Stimulated activated effector memory CD8-positive, alpha-beta T cell treated with anti-CD3 and anti-CD28 coated beads, Interleukin-12 subunit alpha, Interleukin-12 subunit beta, amount 100 ng/mL, for 72 hours (primary cell): Measurements from ENCODE around the gene CCT3.
A peak's percentile ranks its signal among the peaks of the same experiment; 100 is the strongest.

Experiments
- ATAC-seq: fragments of 150-1000 bp; cut with Tn5 transposase; 2 replicates; pipeline ENCODE4 v1.10.0; 2021
- DNase-seq, 2 donors: peaks; one replicate each; pipeline ENCODE4 v3.0.0; 2021 to 2022; ENCODE audit warnings: low spot score in 2 of 2
- H3K27ac Mint-ChIP-seq: one replicate; pipeline ENCODE4 v1.8.0; 2022; ENCODE audit warnings: mild to moderate bottlenecking, mixed read lengths
- H3K36me3 Mint-ChIP-seq: one replicate; pipeline ENCODE4 v1.8.0; 2022; ENCODE audit warnings: mild to moderate bottlenecking, mixed read lengths
- H3K4me1 Mint-ChIP-seq: one replicate; pipeline ENCODE4 v1.8.0; 2022; ENCODE audit warnings: mixed read lengths
- H3K4me3 Mint-ChIP-seq: one replicate; pipeline ENCODE4 v1.8.0; 2022; ENCODE audit warnings: mild to moderate bottlenecking, mixed read lengths
- H3K9me3 Mint-ChIP-seq: one replicate; pipeline ENCODE4 v1.8.0; 2022; ENCODE audit warnings: mixed read lengths

CCT3 gene

GRCh38 chr1:156310962-156311361 is 27.1 kb downstream of the CCT3 start:
- H3K27ac Mint-ChIP-seq, result peak overlapping the region; percentile 4
- H3K9me3 Mint-ChIP-seq, result no peaks in the 10 kb centered on the region
- DNase-seq, result no peak
- peaks cover 100% of the 10 kb centered on the region for H3K36me3 Mint-ChIP-seq
- ATAC-seq, result no peak
- H3K4me1 Mint-ChIP-seq, result no peaks in the 10 kb centered on the region
- H3K4me3 Mint-ChIP-seq, result no peak overlapping the region

GRCh38 chr1:156308078-156308477 is 30.0 kb downstream of the CCT3 start:
- H3K9me3 Mint-ChIP-seq, result no peaks in the 10 kb centered on the region
- no peak overlapping the region for H3K4me3 Mint-ChIP-seq
- DNase-seq, result no peak
- peak overlapping the region; percentile 74 for H3K27ac Mint-ChIP-seq
- no peaks in the 10 kb centered on the region for H3K4me1 Mint-ChIP-seq
- no peak for ATAC-seq
- H3K36me3 Mint-ChIP-seq, result peaks cover 100% of the 10 kb centered on the region

- no peak for DNase-seq
- Mint-ChIP-seq H3K4me1 (no peaks in the 10 kb centered on the region), H3K4me3 (no peak overlapping the region), H3K36me3 (peaks cover 79% of the 10 kb centered on the region), H3K9me3 (no peaks in the 10 kb centered on the region), H3K27ac (no peak overlapping the region)
- ATAC-seq, result no peak
Measured at GRCh38 chr1:156305215-156305614, 32.9 kb downstream of the CCT3 start.

GRCh38 chr1:156303241-156303640 is 34.9 kb downstream of the CCT3 start:
- Mint-ChIP-seq H3K9me3 (no peaks in the 10 kb centered on the region), H3K4me3 (no peak overlapping the region), H3K4me1 (no peaks in the 10 kb centered on the region), H3K36me3 (peaks cover 59% of the 10 kb centered on the region), H3K27ac (no peak overlapping the region)
- DNase-seq (no peak), ATAC-seq (no peak)

GRCh38 chr1:156298852-156299357 is 39.2 kb downstream of the CCT3 start, which contains the start of gene VHLL:
TSS of gene VHLL (minus strand) at chr1:156299307. CDS start at chr1:156299189, 118 bp downstream.
- ATAC-seq (no peak), DNase-seq (no peak)
- H3K9me3 Mint-ChIP-seq, result no peaks in the 10 kb centered on the region
- peaks cover 14% of the 10 kb centered on the region for H3K4me1 Mint-ChIP-seq
- H3K4me3 Mint-ChIP-seq, result no peak within 1 kb of the TSS
- peaks cover 16% of the 10 kb centered on the region for H3K36me3 Mint-ChIP-seq
- no peak within 1 kb of the TSS for H3K27ac Mint-ChIP-seq

- peak within 1 kb of the TSS; percentile 87 for H3K4me3 Mint-ChIP-seq
- H3K27ac Mint-ChIP-seq, result peak within 1 kb of the TSS; percentile 91
- H3K9me3 Mint-ChIP-seq, result no peaks in the 10 kb centered on the region
- H3K4me1 Mint-ChIP-seq, result peaks cover 19% of the 10 kb centered on the region
- H3K36me3 Mint-ChIP-seq, result no peaks in the 10 kb centered on the region
- ATAC-seq (peak; percentile 85), DNase-seq (peak; percentile 29 to 68)
Measured at GRCh38 chr1:156295391-156295947, 42.6 kb downstream of the CCT3 start, which contains the start of gene GLMP. TSS of gene GLMP (minus strand) at chr1:156295679. CDS start at chr1:156295645, 34 bp downstream.

- H3K36me3 Mint-ChIP-seq, result peaks cover 5% of the 10 kb centered on the region
- DNase-seq, result no peak
- peaks cover 19% of the 10 kb centered on the region for H3K4me1 Mint-ChIP-seq
- H3K4me3 Mint-ChIP-seq, result peak overlapping the region; percentile 87
- no peak overlapping the region for H3K27ac Mint-ChIP-seq
- ATAC-seq, result no peak
- no peaks in the 10 kb centered on the region for H3K9me3 Mint-ChIP-seq
Measured at GRCh38 chr1:156293895-156294294, 44.2 kb downstream of the CCT3 start.

- no peak overlapping the region for H3K4me3 Mint-ChIP-seq
- peaks cover 14% of the 10 kb centered on the region for H3K36me3 Mint-ChIP-seq
- H3K4me1 Mint-ChIP-seq, result peaks cover 19% of the 10 kb centered on the region
- no peaks in the 10 kb centered on the region for H3K9me3 Mint-ChIP-seq
- ATAC-seq (no peak), DNase-seq (no peak)
- peak overlapping the region; percentile 78 for H3K27ac Mint-ChIP-seq
Measured at GRCh38 chr1:156293098-156293434, 45.0 kb downstream of the CCT3 start.

GRCh38 chr1:156291226-156292061 is 46.6 kb downstream of the CCT3 start:
- H3K9me3 Mint-ChIP-seq, result no peaks in the 10 kb centered on the region
- H3K36me3 Mint-ChIP-seq, result peaks cover 30% of the 10 kb centered on the region
- peaks cover 19% of the 10 kb centered on the region for H3K4me1 Mint-ChIP-seq
- DNase-seq, result no peak
- H3K4me3 Mint-ChIP-seq, result no peak overlapping the region
- H3K27ac Mint-ChIP-seq, result peak overlapping the region; percentile 78
- ATAC-seq, result peak; percentile 47

- Mint-ChIP-seq H3K9me3 (no peaks in the 10 kb centered on the region), H3K4me1 (peaks cover 15% of the 10 kb centered on the region), H3K27ac (no peak overlapping the region), H3K36me3 (peaks cover 37% of the 10 kb centered on the region), H3K4me3 (no peak overlapping the region)
- ATAC-seq (no peak), DNase-seq (no peak)
Measured at GRCh38 chr1:156289857-156290256, 48.2 kb downstream of the CCT3 start.

GRCh38 chr1:156286061-156286460 is 52.0 kb downstream of the CCT3 start:
- no peak overlapping the region for H3K27ac Mint-ChIP-seq
- no peak for ATAC-seq
- DNase-seq, result no peak
- H3K36me3 Mint-ChIP-seq, result peaks cover 56% of the 10 kb centered on the region
- no peak overlapping the region for H3K4me3 Mint-ChIP-seq
- no peaks in the 10 kb centered on the region for H3K9me3 Mint-ChIP-seq
- peaks cover 26% of the 10 kb centered on the region for H3K4me1 Mint-ChIP-seq

GRCh38 chr1:156285437-156285836 is 52.7 kb downstream of the CCT3 start:
- Mint-ChIP-seq H3K4me1 (peaks cover 32% of the 10 kb centered on the region), H3K27ac (no peak overlapping the region), H3K4me3 (no peak overlapping the region), H3K9me3 (no peaks in the 10 kb centered on the region), H3K36me3 (peaks cover 62% of the 10 kb centered on the region)
- ATAC-seq (no peak), DNase-seq (no peak)

- ATAC-seq (no peak), DNase-seq (no peak)
- H3K36me3 Mint-ChIP-seq, result peaks cover 65% of the 10 kb centered on the region
- no peak overlapping the region for H3K4me3 Mint-ChIP-seq
- H3K27ac Mint-ChIP-seq, result peak overlapping the region; percentile 13
- no peaks in the 10 kb centered on the region for H3K9me3 Mint-ChIP-seq
- peaks cover 39% of the 10 kb centered on the region for H3K4me1 Mint-ChIP-seq
Measured at GRCh38 chr1:156284757-156285156, 53.3 kb downstream of the CCT3 start.

GRCh38 chr1:156284112-156284511 is 54.0 kb downstream of the CCT3 start, which contains the start of gene TMEM79:
TSS of gene TMEM79 (plus strand) at chr1:156284325. CDS start at chr1:156285227, 902 bp downstream.
- no peak for ATAC-seq
- peak within 1 kb of the TSS; percentile 93 for H3K4me3 Mint-ChIP-seq
- H3K27ac Mint-ChIP-seq, result peak within 1 kb of the TSS; percentile 97
- no peak for DNase-seq
- H3K4me1 Mint-ChIP-seq, result peaks cover 39% of the 10 kb centered on the region
- peaks cover 65% of the 10 kb centered on the region for H3K36me3 Mint-ChIP-seq
- no peaks in the 10 kb centered on the region for H3K9me3 Mint-ChIP-seq

GRCh38 chr1:156283521-156283920 is 54.6 kb downstream of the CCT3 start:
- H3K4me1 Mint-ChIP-seq, result peaks cover 42% of the 10 kb centered on the region
- no peaks in the 10 kb centered on the region for H3K9me3 Mint-ChIP-seq
- no peak for ATAC-seq
- DNase-seq, result no peak
- peak overlapping the region; percentile 93 for H3K4me3 Mint-ChIP-seq
- peak overlapping the region; percentile 97 for H3K27ac Mint-ChIP-seq
- H3K36me3 Mint-ChIP-seq, result peaks cover 65% of the 10 kb centered on the region
